Thymus (tissue), 11 donors: ENCODE data around the gene C11orf58. TPM values are rescaled to one million over a fixed set of nuclear protein-coding genes. Genes with fewer than 3 reads are reported as not detected.

Experiments used
- DNase-seq, 9 donors: peaks; one replicate each; pipeline ENCODE4 v3.0.0-alpha.2; 2013; ENCODE audit warnings: low spot score in 9 of 9, low read depth in 6 of 9, missing footprints in 1 of 9
- H3K27ac ChIP-seq, 2 donors: one replicate each; pipeline ENCODE4 v1.5.1; 2013; ENCODE audit warnings: control low read depth in 1 of 2, low read depth in 1 of 2, low read length in 1 of 2, mild to moderate bottlenecking in 1 of 2, moderate library complexity in 1 of 2
- H3K27me3 ChIP-seq, 2 donors: one replicate each; pipeline ENCODE4 v1.5.1; 2013; ENCODE audit warnings: low read length in 1 of 2; ENCODE audit not compliant: control insufficient read depth in 2 of 2, insufficient read depth in 1 of 2
- H3K36me3 ChIP-seq, 2 donors: one replicate each; pipeline ENCODE4 v1.5.1; 2013; ENCODE audit warnings: low read length in 1 of 2, mild to moderate bottlenecking in 1 of 2, moderate library complexity in 1 of 2; ENCODE audit not compliant: control insufficient read depth in 2 of 2, insufficient read depth in 2 of 2
- H3K4me1 ChIP-seq, 2 donors: one replicate each; pipeline ENCODE4 v1.5.1; 2013; ENCODE audit warnings: low read length in 2 of 2; ENCODE audit not compliant: control insufficient read depth in 2 of 2, insufficient read depth in 2 of 2
- H3K4me3 ChIP-seq, 2 donors: one replicate each; pipeline ENCODE4 v1.5.1; 2013; ENCODE audit warnings: low read length in 2 of 2, control low read depth in 1 of 2, mild to moderate bottlenecking in 1 of 2
- H3K9me3 ChIP-seq, 2 donors: one replicate each; pipeline ENCODE4 v1.5.1; 2013; ENCODE audit warnings: low read length in 1 of 2, mild to moderate bottlenecking in 1 of 2; ENCODE audit not compliant: control insufficient read depth in 2 of 2, insufficient read depth in 1 of 2
- WGBS: extraction: QIAGEN DNeasy Blood & Tissue Kit; methylation state at CpG from one replicate; pipeline ENCODE4 v1.1.7; 2013; 5-methylcytosine and 5-hydroxymethylcytosine counted together
- polyA plus RNA-seq: library from polyadenylated mRNA; stranded (reverse); fragments of 200-250 nt; gene quantifications from one replicate; pipeline ENCODE4 v1.2.3, GENCODE V29; 2013
- total RNA-seq: library from RNA; stranded (reverse); fragments of 120-200 nt; gene quantifications from one replicate; pipeline ENCODE4 v1.2.4, GENCODE V29; 2013
- donor health status: healthy.

The C11orf58 gene
- total and polyA plus RNA-seq, 2 donors = 179 to 212 TPM

GRCh38 chr11:16738947-16739815, 734 bp downstream of the C11orf58 start:
- Histone ChIP-seq H3K27me3 (no peaks in the 10 kb centered on the region), H3K4me3 (peak overlapping the region; percentile 90 to 93), H3K27ac (peak overlapping the region; percentile 95 to 97), H3K36me3 (peaks cover 4 to 9% of the 10 kb centered on the region in 2 donors), H3K9me3 (no peaks in the 10 kb centered on the region), H3K4me1 (peaks cover 7 to 12% of the 10 kb centered on the region in 2 donors)
- 6% methylated on average over 32 of the region's 32 CpGs for WGBS
- peak in 3 of 9 donors; percentile 4 to 8 (median 6) for DNase-seq

- H3K36me3 ChIP-seq = peaks cover 4 to 23% of the 10 kb centered on the region in 2 donors
- 95% methylated on average over 4 of the region's 4 CpGs for WGBS
- no peaks in the 10 kb centered on the region for H3K9me3 ChIP-seq
- no peak for DNase-seq
- no peak overlapping the region for H3K27ac ChIP-seq
- H3K27me3 ChIP-seq = no peaks in the 10 kb centered on the region
- H3K4me3 ChIP-seq = no peak overlapping the region
- peaks cover 7 to 12% of the 10 kb centered on the region in 2 donors for H3K4me1 ChIP-seq
Observed at GRCh38 chr11:16741473-16741872, 3.0 kb downstream of the C11orf58 start.

GRCh38 chr11:16743478-16743877, 5.0 kb downstream of the C11orf58 start:
- H3K27me3 ChIP-seq = no peaks in the 10 kb centered on the region
- H3K27ac ChIP-seq = no peak overlapping the region
- H3K36me3 ChIP-seq = peaks cover 4 to 41% of the 10 kb centered on the region in 2 donors
- DNase-seq = no peak
- peaks cover 7% of the 10 kb centered on the region in 2 donors for H3K4me1 ChIP-seq
- H3K9me3 ChIP-seq = no peaks in the 10 kb centered on the region
- 97% methylated on average over 4 of the region's 4 CpGs for WGBS
- no peak overlapping the region for H3K4me3 ChIP-seq

- Histone ChIP-seq H3K27me3 (no peaks in the 10 kb centered on the region), H3K27ac (no peak overlapping the region), H3K36me3 (peaks cover 4 to 43% of the 10 kb centered on the region in 2 donors), H3K4me3 (no peak overlapping the region), H3K9me3 (no peaks in the 10 kb centered on the region), H3K4me1 (peaks cover 6 to 7% of the 10 kb centered on the region in 2 donors)
- WGBS = 96% methylated on average over 5 of the region's 5 CpGs
- DNase-seq = no peak
Observed at GRCh38 chr11:16744128-16744725, 5.8 kb downstream of the C11orf58 start.

GRCh38 chr11:16745950-16746605, 7.6 kb downstream of the C11orf58 start:
- 97% methylated on average over 2 of the region's 2 CpGs for WGBS
- DNase-seq = no peak
- no peak overlapping the region for H3K27ac ChIP-seq
- H3K4me3 ChIP-seq = no peak overlapping the region
- H3K4me1 ChIP-seq = no peaks in the 10 kb centered on the region
- H3K27me3 ChIP-seq = no peaks in the 10 kb centered on the region
- peaks cover 23 to 61% of the 10 kb centered on the region in 2 donors for H3K36me3 ChIP-seq
- no peaks in the 10 kb centered on the region for H3K9me3 ChIP-seq

- Histone ChIP-seq H3K27ac (no peak overlapping the region), H3K4me1 (no peaks in the 10 kb centered on the region), H3K36me3 (peaks cover 43 to 71% of the 10 kb centered on the region in 2 donors), H3K27me3 (no peaks in the 10 kb centered on the region), H3K9me3 (no peaks in the 10 kb centered on the region), H3K4me3 (no peak overlapping the region)
- 95% methylated on average over 1 of the region's 1 CpG for WGBS
- no peak for DNase-seq
Observed at GRCh38 chr11:16749092-16749491, 10.6 kb downstream of the C11orf58 start.

- no peaks in the 10 kb centered on the region for H3K4me1 ChIP-seq
- H3K36me3 ChIP-seq = peaks cover 49 to 74% of the 10 kb centered on the region in 2 donors
- WGBS = 92% methylated on average over 2 of the region's 2 CpGs
- H3K9me3 ChIP-seq = no peaks in the 10 kb centered on the region
- no peak for DNase-seq
- H3K27me3 ChIP-seq = no peaks in the 10 kb centered on the region
- H3K4me3 ChIP-seq = no peak overlapping the region
- no peak overlapping the region for H3K27ac ChIP-seq
Observed at GRCh38 chr11:16749666-16750065, 11.2 kb downstream of the C11orf58 start.

GRCh38 chr11:16750417-16750816, 12.0 kb downstream of the C11orf58 start:
- WGBS = 0% methylated on average over 1 of the region's 1 CpG
- Histone ChIP-seq H3K4me1 (no peaks in the 10 kb centered on the region), H3K27ac (no peak overlapping the region), H3K4me3 (no peak overlapping the region), H3K27me3 (no peaks in the 10 kb centered on the region), H3K36me3 (peaks cover 51 to 75% of the 10 kb centered on the region in 2 donors), H3K9me3 (no peaks in the 10 kb centered on the region)
- DNase-seq = no peak
